ENCODE results near the gene ESD. TPM values are rescaled to one million over a fixed set of nuclear protein-coding genes. Genes with fewer than 3 reads are reported as not detected.

ESD gene, protein sequence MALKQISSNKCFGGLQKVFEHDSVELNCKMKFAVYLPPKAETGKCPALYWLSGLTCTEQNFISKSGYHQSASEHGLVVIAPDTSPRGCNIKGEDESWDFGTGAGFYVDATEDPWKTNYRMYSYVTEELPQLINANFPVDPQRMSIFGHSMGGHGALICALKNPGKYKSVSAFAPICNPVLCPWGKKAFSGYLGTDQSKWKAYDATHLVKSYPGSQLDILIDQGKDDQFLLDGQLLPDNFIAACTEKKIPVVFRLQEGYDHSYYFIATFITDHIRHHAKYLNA
- total RNA-seq, result 100 to 1,000 TPM in 1 of 2 experiments, 10 to 100 TPM in 1; 99.9 to 111 TPM

DNA sequence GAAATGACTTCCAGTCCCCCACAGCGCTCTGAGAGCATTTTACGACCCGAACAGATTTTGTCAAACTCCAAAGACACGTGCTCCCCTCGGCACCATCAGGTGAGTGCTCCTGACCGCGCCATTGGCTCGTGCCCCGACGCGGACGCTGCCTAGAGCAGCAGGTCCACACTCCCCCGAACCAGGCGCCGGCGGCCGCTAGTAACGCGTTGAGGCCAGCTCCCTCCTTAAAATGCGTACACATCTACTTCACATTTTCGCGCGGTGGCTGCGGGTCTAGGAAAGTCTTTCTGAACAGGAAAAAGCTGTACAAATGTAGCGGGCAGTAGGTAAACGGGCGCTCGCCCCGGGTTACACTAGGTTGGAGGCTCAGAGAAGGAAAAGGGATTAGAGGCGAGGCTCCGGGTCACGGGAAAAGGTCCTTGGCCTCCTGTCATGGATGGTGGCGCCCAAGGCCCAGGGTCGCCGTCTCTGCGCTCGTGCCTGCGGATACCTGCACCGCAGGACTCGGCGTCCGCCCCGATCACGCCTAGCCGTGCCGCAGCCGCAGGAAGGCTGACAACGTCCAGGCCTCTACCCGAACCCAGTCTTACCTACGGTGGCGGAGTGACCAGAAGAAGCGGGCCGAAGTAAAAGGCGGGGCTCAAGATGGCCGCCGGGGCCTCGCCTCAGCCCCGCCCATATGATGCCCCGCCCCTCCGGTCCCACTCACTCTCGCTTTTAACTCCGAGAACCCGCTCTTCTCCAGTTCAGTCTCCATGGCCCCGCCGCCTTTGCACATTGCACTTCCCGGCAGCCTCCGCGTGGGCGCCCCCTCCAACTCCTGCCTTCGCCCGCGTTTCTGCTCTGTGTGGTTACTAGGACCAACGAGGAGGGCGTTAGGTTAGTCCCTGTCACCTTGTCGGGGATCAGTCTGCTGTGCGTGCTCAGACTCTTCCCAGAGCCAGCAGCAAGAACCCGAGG is at the start of gene ESD:
Gene ESD, minus strand, starts transcription at position 647 of the 960 bp plus-strand sequence. CDS start 5,748 bp downstream, outside the sequence.
- Mint-ChIP-seq H3K27ac (peak within 1 kb of the TSS; percentile 95), H3K4me1 (ENCODE audit: low read depth) (peaks cover 36% of the 10 kb centered on the region), H3K36me3 (ENCODE audit: low read depth) (peaks cover 18% of the 10 kb centered on the region), H3K27me3 (ENCODE audit: low read depth) (peaks cover 5% of the 10 kb centered on the region), H3K4me3 (peak within 1 kb of the TSS; percentile 89), H3K9me3 (ENCODE audit: insufficient read depth) (no peaks in the 10 kb centered on the region)
- CTCF ChIA-PET, result interaction anchor here (1.1 to 1.5 kb wide), 3 partner anchors 16 to 96 kb away, joined by 3 read pairs; no protein-coding TSS in a partner anchor
- ATAC-seq, result peak; percentile 94
- POLR2A ChIA-PET, result interaction anchor here (0.6 to 0.7 kb wide), 3 partner anchors 11 to 222 kb away, joined by 3 to 4 read pairs (median 3); no protein-coding TSS in a partner anchor
- DNase-seq, result peak; percentile 94

DNA sequence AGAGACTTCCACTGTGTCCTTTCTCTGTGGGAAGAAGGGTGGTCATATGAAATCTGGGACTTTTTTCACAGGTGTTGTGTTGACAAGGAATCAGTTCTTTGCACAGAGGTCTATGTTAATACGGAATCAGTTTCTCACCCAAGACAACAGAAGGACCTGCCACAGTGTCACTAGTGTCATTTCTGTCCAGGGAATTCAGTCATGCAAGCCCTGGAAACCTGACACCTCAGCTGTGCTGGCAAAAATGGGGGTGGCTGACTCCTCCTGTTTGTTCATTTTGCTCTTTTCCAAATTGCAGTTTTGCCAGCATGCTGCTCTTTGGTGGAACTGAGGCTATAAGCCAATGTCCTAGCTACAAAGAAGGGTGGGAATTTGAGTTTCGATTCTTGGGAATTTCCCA is 49.8 kb upstream of the ESD start:
- POLR2A ChIA-PET, result no interaction called here

DNA sequence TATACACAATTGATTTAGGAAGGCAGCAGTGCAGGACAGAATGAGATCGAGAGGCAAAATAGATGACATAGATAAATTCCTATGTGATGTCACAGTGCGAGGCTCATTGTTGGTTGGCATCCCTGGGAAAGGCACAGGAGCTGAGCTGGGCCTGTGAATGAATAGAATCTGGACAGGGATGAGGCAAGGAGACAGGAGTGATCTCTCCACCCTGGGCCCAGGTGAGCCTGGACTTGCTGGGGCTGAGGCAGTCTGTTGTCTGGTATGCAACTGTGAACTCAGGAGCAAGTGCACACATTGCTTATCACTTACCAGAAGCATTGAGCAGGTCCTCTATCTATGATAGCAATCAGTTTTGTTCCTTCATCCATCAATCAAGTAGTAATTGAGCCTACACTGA is 48.2 kb upstream of the ESD start:
- DNase-seq (no peak), ATAC-seq (no peak)
- Mint-ChIP-seq H3K27ac (no peak overlapping the region), H3K9me3 (ENCODE audit: insufficient read depth) (no peaks in the 10 kb centered on the region), H3K36me3 (ENCODE audit: low read depth) (no peaks in the 10 kb centered on the region), H3K4me1 (ENCODE audit: low read depth) (no peaks in the 10 kb centered on the region), H3K4me3 (no peak overlapping the region), H3K27me3 (ENCODE audit: low read depth) (peaks cover 15% of the 10 kb centered on the region)
- ChIA-PET CTCF (interaction anchor here (1.8 kb wide), 1 partner anchor 48 kb away, joined by 4 read pairs; no protein-coding TSS in a partner anchor), POLR2A (no interaction called here)

More for the DNA sequence above, 49.8 kb upstream of the ESD start:
- H3K27ac Mint-ChIP-seq, result no peak overlapping the region
- no peaks in the 10 kb centered on the region for H3K4me1 Mint-ChIP-seq (ENCODE audit: low read depth)
- H3K36me3 Mint-ChIP-seq (ENCODE audit: low read depth), result no peaks in the 10 kb centered on the region
- peaks cover 19% of the 10 kb centered on the region for H3K27me3 Mint-ChIP-seq (ENCODE audit: low read depth)
- no peak overlapping the region for H3K4me3 Mint-ChIP-seq
- no peaks in the 10 kb centered on the region for H3K9me3 Mint-ChIP-seq (ENCODE audit: insufficient read depth)
- CTCF ChIA-PET, result no interaction called here
- ATAC-seq, result no peak
- no peak for DNase-seq

DNA sequence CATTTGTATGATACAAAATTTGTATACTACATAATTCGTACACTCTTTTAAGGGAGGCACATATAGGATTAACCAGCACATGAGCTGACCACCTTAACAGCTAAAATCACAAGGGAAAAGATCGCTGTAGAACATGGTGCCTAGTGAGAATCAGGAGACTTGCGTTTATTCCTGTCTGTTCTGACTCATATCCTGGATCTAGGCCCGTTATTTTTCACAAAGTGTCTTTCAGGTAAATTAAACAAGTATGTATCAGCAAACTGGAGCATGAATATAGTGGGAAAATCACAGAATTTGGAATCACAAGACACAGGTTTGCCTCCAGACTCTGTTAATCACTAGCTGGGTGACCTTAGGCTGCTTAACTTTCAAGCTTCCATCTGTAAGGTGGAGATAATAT is 47.5 kb upstream of the ESD start:
- no peaks in the 10 kb centered on the region for H3K4me1 Mint-ChIP-seq (ENCODE audit: low read depth)
- no peak overlapping the region for H3K27ac Mint-ChIP-seq
- H3K36me3 Mint-ChIP-seq (ENCODE audit: low read depth), result no peaks in the 10 kb centered on the region
- no peak for ATAC-seq
- CTCF ChIA-PET, result interaction anchor here (1.8 kb wide), 1 partner anchor 49 kb away, joined by 4 read pairs; no protein-coding TSS in a partner anchor
- no peaks in the 10 kb centered on the region for H3K9me3 Mint-ChIP-seq (ENCODE audit: insufficient read depth)
- DNase-seq, result no peak
- no peak overlapping the region for H3K4me3 Mint-ChIP-seq
- H3K27me3 Mint-ChIP-seq (ENCODE audit: low read depth), result peaks cover 10% of the 10 kb centered on the region
- POLR2A ChIA-PET, result no interaction called here

DNA sequence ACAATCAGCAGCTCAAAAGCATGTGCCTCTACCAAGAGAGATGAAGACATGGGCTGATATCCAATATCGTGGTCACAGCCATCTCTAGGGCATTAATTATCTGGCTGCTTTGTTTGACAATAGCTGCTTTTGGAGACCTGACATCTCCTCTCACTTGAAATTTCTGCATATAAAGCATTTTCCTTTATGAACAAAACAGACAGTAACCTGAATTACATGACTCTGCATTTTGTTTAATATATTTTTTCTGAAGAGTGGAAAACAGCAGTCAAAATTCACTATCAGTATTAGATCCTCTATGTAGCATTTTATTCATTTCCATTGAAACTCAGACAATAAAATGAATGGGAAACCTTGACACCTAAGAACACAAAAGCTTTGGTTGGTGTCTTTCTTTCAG is 42.4 kb upstream of the ESD start:
- Mint-ChIP-seq H3K36me3 (ENCODE audit: low read depth) (no peaks in the 10 kb centered on the region), H3K27me3 (ENCODE audit: low read depth) (peaks cover 5% of the 10 kb centered on the region), H3K4me1 (ENCODE audit: low read depth) (no peaks in the 10 kb centered on the region), H3K4me3 (no peak overlapping the region), H3K9me3 (ENCODE audit: insufficient read depth) (no peaks in the 10 kb centered on the region), H3K27ac (no peak overlapping the region)
- ATAC-seq (no peak), DNase-seq (no peak)
- ChIA-PET POLR2A (no interaction called here), CTCF (no interaction called here)

DNA sequence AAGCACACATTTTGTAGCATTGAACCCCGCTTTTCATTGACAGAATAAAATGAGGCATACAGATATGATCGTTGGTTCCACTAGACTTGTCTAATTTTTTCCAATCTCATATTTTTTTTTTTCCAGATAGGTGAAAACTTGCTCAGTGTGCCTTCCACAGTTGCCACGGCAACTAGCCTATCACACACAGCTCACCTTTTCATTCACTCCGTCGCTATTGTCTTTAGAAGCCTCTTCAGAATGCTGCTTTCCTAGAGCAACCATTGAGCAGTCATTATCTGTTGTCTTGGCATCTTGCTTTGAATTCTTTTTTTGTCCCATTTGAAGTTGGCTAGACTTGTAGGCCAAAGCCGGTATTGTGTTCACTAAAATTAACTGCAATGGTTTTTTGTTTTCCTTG is 37.7 kb upstream of the ESD start:
- no peak for DNase-seq
- no peaks in the 10 kb centered on the region for H3K9me3 Mint-ChIP-seq (ENCODE audit: insufficient read depth)
- H3K27me3 Mint-ChIP-seq (ENCODE audit: low read depth), result peaks cover 8% of the 10 kb centered on the region
- ATAC-seq, result no peak
- H3K36me3 Mint-ChIP-seq (ENCODE audit: low read depth), result no peaks in the 10 kb centered on the region
- POLR2A ChIA-PET, result no interaction called here
- H3K4me1 Mint-ChIP-seq (ENCODE audit: low read depth), result no peaks in the 10 kb centered on the region
- no peak overlapping the region for H3K4me3 Mint-ChIP-seq
- no peak overlapping the region for H3K27ac Mint-ChIP-seq
- CTCF ChIA-PET, result interaction anchor here (1.3 kb wide), 1 partner anchor 10 kb away, joined by 3 read pairs; no protein-coding TSS in a partner anchor

DNA sequence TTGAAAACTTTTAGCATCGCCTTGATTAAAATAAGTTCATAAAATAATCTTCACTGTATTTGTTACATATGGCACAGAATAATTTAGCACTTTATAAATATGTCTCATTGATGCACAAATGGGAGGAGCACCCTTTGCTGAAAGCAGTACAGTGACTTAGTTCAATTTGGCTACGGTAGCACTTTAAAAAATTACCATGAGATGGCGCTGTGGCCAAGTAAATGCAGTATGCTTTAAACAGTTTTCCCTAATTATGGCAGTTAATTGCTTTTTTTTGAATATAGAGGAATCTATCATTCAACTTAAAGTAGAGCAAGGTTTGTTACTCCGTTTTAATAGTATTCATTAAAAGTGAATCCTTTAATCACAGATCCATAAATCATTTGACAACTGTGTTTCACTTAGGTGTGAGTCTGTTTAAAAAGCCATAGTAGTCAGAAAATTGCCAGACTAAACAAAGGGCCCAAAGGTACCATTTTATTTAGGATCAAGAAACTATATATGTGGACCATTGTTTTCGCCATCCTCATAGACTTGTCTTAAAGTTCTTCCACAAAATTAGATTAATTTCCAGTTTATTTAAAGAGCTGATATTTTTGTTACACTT is 34.7 kb upstream of the ESD start:
- peak; percentile 51 for DNase-seq
- Mint-ChIP-seq H3K27me3 (ENCODE audit: low read depth) (peaks cover 8% of the 10 kb centered on the region), H3K9me3 (ENCODE audit: insufficient read depth) (no peaks in the 10 kb centered on the region), H3K27ac (no peak overlapping the region), H3K4me3 (no peak overlapping the region), H3K36me3 (ENCODE audit: low read depth) (no peaks in the 10 kb centered on the region), H3K4me1 (ENCODE audit: low read depth) (no peaks in the 10 kb centered on the region)
- POLR2A ChIA-PET, result no interaction called here
- no peak for ATAC-seq
- CTCF ChIA-PET, result interaction anchor here (0.7 to 1.5 kb wide), 7 partner anchors 13 to 946 kb away, joined by 3 to 6 read pairs (median 5); no protein-coding TSS in a partner anchor

DNA sequence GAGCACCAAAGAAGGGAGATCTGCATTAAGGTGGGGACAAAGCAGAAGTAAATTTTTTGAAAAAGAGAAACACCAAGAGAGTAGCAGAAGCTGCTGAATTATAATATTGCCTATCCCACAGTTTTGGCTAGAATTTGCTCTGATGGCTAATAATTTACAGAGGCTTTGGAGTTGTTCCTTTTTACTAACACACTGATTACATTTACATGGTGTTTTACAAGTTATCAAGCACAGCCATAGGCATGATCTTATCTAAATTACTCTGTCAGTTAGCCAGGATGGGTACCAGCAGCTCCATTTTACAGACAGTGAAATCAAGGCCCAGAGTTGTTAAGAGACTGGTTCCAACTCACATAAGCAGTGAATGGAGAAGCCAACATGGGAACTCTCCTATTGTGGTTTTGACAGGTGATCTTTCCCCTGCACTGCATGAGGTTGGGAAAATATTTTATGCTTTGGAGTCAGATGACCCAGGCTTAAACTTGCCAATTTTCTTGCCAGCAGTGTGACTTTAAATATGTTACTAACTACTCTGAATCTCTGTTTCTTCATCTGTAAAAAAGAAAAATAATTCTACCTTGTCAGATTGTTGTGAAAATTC is 33.5 kb upstream of the ESD start:
- ATAC-seq, result no peak
- DNase-seq, result no peak
- Mint-ChIP-seq H3K9me3 (ENCODE audit: insufficient read depth) (no peaks in the 10 kb centered on the region), H3K36me3 (ENCODE audit: low read depth) (no peaks in the 10 kb centered on the region), H3K4me3 (no peak overlapping the region), H3K27me3 (ENCODE audit: low read depth) (peaks cover 10% of the 10 kb centered on the region), H3K27ac (no peak overlapping the region), H3K4me1 (ENCODE audit: low read depth) (no peaks in the 10 kb centered on the region)
- CTCF ChIA-PET, result interaction anchor here (0.9 to 1.4 kb wide), 4 partner anchors 12 to 65 kb away, joined by 5 to 6 read pairs (median 5); no protein-coding TSS in a partner anchor
- POLR2A ChIA-PET, result no interaction called here

DNA sequence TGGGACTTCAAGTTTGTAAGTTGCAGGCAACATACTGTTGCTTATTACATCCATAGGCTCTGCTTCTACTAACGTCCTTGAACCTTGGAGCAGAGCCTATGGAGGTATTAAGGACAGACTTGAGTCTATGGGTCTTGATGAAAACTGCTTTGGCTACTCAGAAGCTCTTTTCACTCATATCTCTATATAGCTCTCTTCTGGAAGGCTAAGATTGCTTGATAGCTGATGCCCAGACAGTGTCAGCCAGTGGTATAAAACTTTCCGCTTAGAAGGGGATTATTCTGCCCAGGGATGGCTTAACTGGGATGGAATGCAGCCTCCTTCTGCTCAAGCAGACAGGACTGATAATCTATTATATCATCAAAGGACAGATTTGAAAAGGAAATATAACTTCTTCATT is 25.6 kb upstream of the ESD start:
- POLR2A ChIA-PET, result no interaction called here
- H3K9me3 Mint-ChIP-seq (ENCODE audit: insufficient read depth), result no peaks in the 10 kb centered on the region

DNA sequence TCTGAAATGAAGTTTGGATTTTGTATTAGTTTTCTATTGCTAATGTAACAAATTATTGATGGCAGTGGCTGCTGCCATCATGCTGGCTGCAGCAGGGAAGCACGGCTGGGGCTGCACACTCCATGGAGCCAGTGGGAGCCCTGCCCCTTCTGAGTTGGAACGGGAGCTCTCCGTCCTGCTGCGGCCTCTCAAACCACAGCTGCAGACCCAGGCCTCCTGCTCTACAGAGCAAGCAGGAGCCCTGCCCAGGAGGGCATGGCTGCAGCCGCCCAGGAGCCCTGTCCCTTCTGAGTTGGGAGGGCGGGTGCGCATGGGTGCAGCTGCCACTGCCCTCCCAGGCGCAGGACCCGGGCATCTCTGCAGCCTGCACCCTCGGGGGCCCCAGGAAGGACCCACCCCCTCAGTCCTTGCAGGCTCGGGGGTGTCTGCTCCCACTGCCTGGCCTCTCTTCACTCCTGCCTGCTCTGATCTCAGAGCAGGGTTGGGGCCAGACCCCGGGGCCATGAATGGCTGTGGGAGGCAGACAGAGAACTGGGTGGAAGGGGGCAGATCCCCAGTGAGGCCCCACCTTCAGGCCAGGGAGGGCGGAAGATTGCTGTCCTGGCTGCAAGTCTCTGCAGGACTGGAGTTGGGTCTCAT is 21.0 kb upstream of the ESD start:
- no peak for DNase-seq
- Mint-ChIP-seq H3K27me3 (ENCODE audit: low read depth) (peaks cover 12% of the 10 kb centered on the region), H3K4me3 (no peak overlapping the region), H3K27ac (no peak overlapping the region), H3K36me3 (ENCODE audit: low read depth) (no peaks in the 10 kb centered on the region), H3K9me3 (ENCODE audit: insufficient read depth) (no peaks in the 10 kb centered on the region), H3K4me1 (ENCODE audit: low read depth) (no peaks in the 10 kb centered on the region)
- CTCF ChIA-PET, result interaction anchor here (1.8 kb wide), 1 partner anchor 13 kb away, joined by 6 read pairs; no protein-coding TSS in a partner anchor
- no peak for ATAC-seq
- POLR2A ChIA-PET, result no interaction called here

More for the DNA sequence above, 25.6 kb upstream of the ESD start:
- Mint-ChIP-seq H3K4me1 (ENCODE audit: low read depth) (no peaks in the 10 kb centered on the region), H3K4me3 (no peak overlapping the region), H3K27ac (no peak overlapping the region), H3K36me3 (ENCODE audit: low read depth) (no peaks in the 10 kb centered on the region), H3K27me3 (ENCODE audit: low read depth) (peaks cover 12% of the 10 kb centered on the region)
- CTCF ChIA-PET, result no interaction called here
- ATAC-seq, result no peak
- DNase-seq, result no peak

DNA sequence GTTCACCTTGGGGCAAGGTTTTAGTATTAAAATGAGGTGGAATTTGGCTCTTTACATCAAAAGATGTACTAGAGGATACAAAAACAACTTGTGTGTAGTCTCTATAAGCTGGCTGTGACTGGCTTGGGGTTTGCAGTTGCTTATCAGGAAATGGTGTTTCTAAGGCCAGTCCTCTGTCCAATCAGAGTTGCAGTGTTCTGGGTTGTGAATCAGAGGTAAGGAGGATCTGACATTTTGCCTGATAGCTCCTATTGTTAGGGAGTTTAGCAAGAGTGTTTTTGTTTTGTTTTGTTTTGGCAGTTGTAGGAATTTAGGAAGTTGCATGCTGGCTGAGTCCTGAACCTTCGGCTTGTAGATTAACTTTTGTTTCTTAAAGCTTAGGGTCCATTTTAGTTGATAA is 20.1 kb upstream of the ESD start:
- DNase-seq, result no peak
- ChIA-PET POLR2A (no interaction called here), CTCF (no interaction called here)
- H3K27me3 Mint-ChIP-seq (ENCODE audit: low read depth), result peaks cover 12% of the 10 kb centered on the region
- no peak overlapping the region for H3K27ac Mint-ChIP-seq
- H3K4me3 Mint-ChIP-seq, result no peak overlapping the region
- peaks cover 1% of the 10 kb centered on the region for H3K4me1 Mint-ChIP-seq (ENCODE audit: low read depth)
- no peak for ATAC-seq
- H3K36me3 Mint-ChIP-seq (ENCODE audit: low read depth), result peaks cover 4% of the 10 kb centered on the region
- peaks cover 4% of the 10 kb centered on the region for H3K9me3 Mint-ChIP-seq (ENCODE audit: insufficient read depth)
